Nephron progenitor cell (in vitro differentiated cells): ENCODE measurements around the gene PYDC1.
"Not testable (repeated sequence)": the region's sequence is repeated elsewhere in the genome, so short reads cannot be mapped to it uniquely, and the experiment has no call there.

Source experiments
- DNase-seq: peaks from one replicate; pipeline ENCODE4 v3.0.0; 2021
- H3K27ac Mint-ChIP-seq: 2 replicates; pipeline ENCODE4 v1.8.0; 2021; ENCODE audit warnings: mild to moderate bottlenecking, moderate library complexity, mixed read lengths
- H3K27me3 Mint-ChIP-seq: 2 replicates; pipeline ENCODE4 v1.8.0; 2021; ENCODE audit warnings: mild to moderate bottlenecking, low read depth, mixed read lengths; ENCODE audit not compliant: poor library complexity
- H3K36me3 Mint-ChIP-seq: 2 replicates; pipeline ENCODE4 v1.8.0; 2021; ENCODE audit warnings: low read depth, mixed read lengths
- H3K4me1 Mint-ChIP-seq: 2 replicates; pipeline ENCODE4 v1.8.0; 2021; ENCODE audit warnings: mixed read lengths
- H3K4me3 Mint-ChIP-seq: 2 replicates; pipeline ENCODE4 v1.8.0; 2021; ENCODE audit warnings: mild to moderate bottlenecking, moderate library complexity, mixed read lengths
- H3K9me3 Mint-ChIP-seq: 2 replicates; pipeline ENCODE4 v1.8.0; 2021; ENCODE audit warnings: mild to moderate bottlenecking, moderate library complexity, mixed read lengths
- CTCF ChIP-seq: fragments of 200-600 bp; sonication (generic); IDR thresholded peaks from 2 replicates; pipeline ENCODE4 v1.5.0; 2021; ENCODE audit warnings: antibody characterized with exemption

PYDC1 gene

GRCh38 chr16:31256466-31256865 is 39.5 kb upstream of the PYDC1 start:
- TF ChIP-seq CTCF: no peak
- Mint-ChIP-seq H3K27me3 (peaks cover 32% of the 10 kb centered on the region), H3K4me3 (no peak overlapping the region), H3K36me3 (no peaks in the 10 kb centered on the region), H3K4me1 (no peaks in the 10 kb centered on the region), H3K9me3 (no peaks in the 10 kb centered on the region), H3K27ac (no peak overlapping the region)
- no peak for DNase-seq

- H3K27me3 Mint-ChIP-seq: peaks cover 21% of the 10 kb centered on the region
Observed at GRCh38 chr16:31253642-31254045, 36.7 kb upstream of the PYDC1 start.

GRCh38 chr16:31251435-31251834 is 34.5 kb upstream of the PYDC1 start:
- Mint-ChIP-seq H3K9me3 (no peaks in the 10 kb centered on the region), H3K4me1 (no peaks in the 10 kb centered on the region), H3K36me3 (no peaks in the 10 kb centered on the region), H3K27ac (no peak overlapping the region), H3K4me3 (no peak overlapping the region), H3K27me3 (peaks cover 27% of the 10 kb centered on the region)
- DNase-seq: no peak
- no peak for TF ChIP-seq CTCF

More at GRCh38 chr16:31253642-31254045, 36.7 kb upstream of the PYDC1 start:
- Mint-ChIP-seq H3K9me3 (no peaks in the 10 kb centered on the region), H3K27ac (peak overlapping the region; percentile 12), H3K4me1 (no peaks in the 10 kb centered on the region), H3K4me3 (no peak overlapping the region), H3K36me3 (no peaks in the 10 kb centered on the region)
- DNase-seq: no peak
- TF ChIP-seq CTCF: no peak

GRCh38 chr16:31250782-31251384 is 33.9 kb upstream of the PYDC1 start:
- Mint-ChIP-seq H3K4me3 (no peak overlapping the region), H3K9me3 (no peaks in the 10 kb centered on the region), H3K27ac (no peak overlapping the region), H3K4me1 (no peaks in the 10 kb centered on the region), H3K27me3 (peaks cover 30% of the 10 kb centered on the region), H3K36me3 (no peaks in the 10 kb centered on the region)
- TF ChIP-seq CTCF: no peak
- no peak for DNase-seq

GRCh38 chr16:31248344-31248743 is 31.4 kb upstream of the PYDC1 start:
- Mint-ChIP-seq H3K36me3 (no peaks in the 10 kb centered on the region), H3K9me3 (peaks cover 7% of the 10 kb centered on the region), H3K27me3 (peaks cover 36% of the 10 kb centered on the region), H3K4me3 (no peak overlapping the region), H3K27ac (no peak overlapping the region), H3K4me1 (peaks cover 3% of the 10 kb centered on the region)
- TF ChIP-seq CTCF: no peak
- DNase-seq: no peak

- DNase-seq: no peak
- Mint-ChIP-seq H3K27ac (no peak overlapping the region), H3K4me1 (peaks cover 3% of the 10 kb centered on the region), H3K9me3 (peaks cover 7% of the 10 kb centered on the region), H3K27me3 (peaks cover 29% of the 10 kb centered on the region), H3K36me3 (no peaks in the 10 kb centered on the region), H3K4me3 (no peak overlapping the region)
- no peak for TF ChIP-seq CTCF
Observed at GRCh38 chr16:31246296-31246695, 29.4 kb upstream of the PYDC1 start.

- not testable (repeated sequence) for DNase-seq, H3K4me3 Mint-ChIP-seq, H3K27ac Mint-ChIP-seq, H3K36me3 Mint-ChIP-seq, H3K4me1 Mint-ChIP-seq, H3K9me3 Mint-ChIP-seq
- H3K27me3 Mint-ChIP-seq: peaks cover 29% of the 10 kb centered on the region
Observed at GRCh38 chr16:31245598-31245997, 28.7 kb upstream of the PYDC1 start.
